HG02981 (cell line): Measurements from ENCODE around the gene AGTRAP.
A peak's percentile ranks its signal among the peaks of the same experiment; 100 is the strongest.

Experiments used
- ATAC-seq: cut with Tn5 transposase; IDR thresholded peaks from one replicate; pipeline ENCODE4 v1.9.1; 2021; ENCODE audit warnings: mild to moderate bottlenecking, moderate library complexity; ENCODE audit not compliant: unreplicated experiment

The AGTRAP gene, protein sequence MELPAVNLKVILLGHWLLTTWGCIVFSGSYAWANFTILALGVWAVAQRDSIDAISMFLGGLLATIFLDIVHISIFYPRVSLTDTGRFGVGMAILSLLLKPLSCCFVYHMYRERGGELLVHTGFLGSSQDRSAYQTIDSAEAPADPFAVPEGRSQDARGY

DNA sequence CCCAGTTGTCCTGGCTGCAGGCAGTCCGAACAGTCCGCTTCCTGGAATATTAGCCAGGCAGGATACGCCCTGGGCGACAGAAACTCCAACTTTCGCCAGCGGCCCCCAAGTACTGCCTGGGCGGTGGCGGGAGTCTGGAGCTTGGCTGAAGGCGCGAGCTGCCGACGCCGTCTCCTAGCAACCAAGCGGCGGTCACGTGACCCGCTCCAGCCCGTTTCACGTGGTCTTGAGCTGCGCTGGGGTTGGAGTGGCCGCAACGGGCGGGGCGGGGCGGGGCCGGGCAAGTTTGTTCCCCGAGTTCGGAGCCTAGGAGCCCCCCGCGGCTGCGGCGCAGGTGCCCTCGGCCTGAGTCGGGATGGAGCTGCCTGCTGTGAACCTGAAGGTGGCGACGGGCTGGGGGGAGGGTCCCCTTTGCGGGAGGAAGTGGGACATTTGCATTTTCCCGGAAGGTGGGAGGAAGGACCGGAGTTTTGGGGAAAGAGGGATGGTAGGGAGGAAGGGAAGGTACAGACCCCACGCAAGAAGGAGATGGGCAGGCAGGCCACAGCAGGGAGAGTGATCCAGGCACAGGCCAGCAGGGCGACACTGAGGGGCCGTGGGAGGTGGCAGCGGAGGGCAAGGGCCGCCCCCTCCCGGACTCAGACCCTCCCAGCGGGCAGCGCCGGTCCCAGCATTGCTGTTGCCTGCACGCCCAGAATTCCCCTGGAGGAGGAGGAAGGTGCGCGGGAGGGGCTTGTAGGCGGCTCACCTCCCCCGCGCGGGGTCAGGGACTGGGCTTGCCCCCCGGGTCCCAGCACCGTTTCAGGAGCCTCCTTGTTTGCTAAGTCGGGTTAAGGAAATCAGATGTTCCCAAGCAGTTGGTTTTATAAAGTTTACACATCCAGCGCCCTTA is at the start of gene AGTRAP:
TSS of gene AGTRAP (plus strand) at position 283 of the 892 bp plus-strand sequence. CDS start at position 356, 73 bp downstream.
- ATAC-seq, result peak; percentile 59

- no peak for ATAC-seq
Measured at GRCh38 chr1:11688506-11688905, 47.4 kb upstream of the AGTRAP start.

- no peak for ATAC-seq
Measured at GRCh38 chr1:11690397-11691301, 45.3 kb upstream of the AGTRAP start.

GRCh38 chr1:11691302-11691914 is 44.5 kb upstream of the AGTRAP start, which contains the start of gene DRAXIN:
Gene DRAXIN (plus strand): TSS chr1:11691710. CDS start chr1:11706259, 14,549 bp downstream.
- no peak for ATAC-seq

DNA sequence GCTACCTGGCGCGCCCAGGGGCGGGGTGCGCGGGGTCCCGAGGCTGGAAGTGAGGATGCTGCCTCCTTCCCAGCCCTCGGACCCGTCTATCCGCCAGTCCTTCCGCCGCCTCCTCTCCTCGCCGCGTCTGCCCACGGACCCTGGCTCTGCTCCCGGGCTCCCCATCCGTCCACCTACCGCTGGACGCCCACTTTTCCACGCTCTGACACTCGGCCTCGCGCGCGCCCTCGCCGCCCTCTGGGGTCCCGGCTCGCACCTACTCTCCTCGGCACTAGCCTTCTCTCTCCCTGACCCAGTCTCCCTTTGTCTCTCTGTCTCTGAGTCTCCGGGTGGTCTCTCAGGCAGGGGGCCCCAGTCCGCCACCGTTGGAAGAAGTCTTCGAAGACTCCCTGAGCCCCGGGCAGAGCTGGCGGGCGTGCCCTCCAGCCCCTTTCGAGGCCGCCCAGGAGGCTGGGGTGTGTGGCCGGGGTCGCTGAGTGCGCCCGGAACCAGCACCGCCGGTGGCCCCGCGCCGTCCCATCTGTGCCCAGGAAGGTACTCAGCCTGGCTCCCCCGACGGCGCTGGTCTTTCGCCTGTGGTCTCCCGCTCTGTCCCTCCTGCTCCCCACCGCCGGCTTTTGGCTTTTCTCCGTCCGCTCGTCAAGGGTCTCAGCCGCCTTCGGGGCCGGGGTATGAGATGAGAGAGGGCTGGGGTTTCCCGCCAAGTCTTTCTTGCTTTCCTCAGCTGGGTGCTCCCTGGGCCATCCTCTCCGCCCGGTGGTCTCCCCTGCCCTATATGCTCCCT is 43.8 kb upstream of the AGTRAP start:
- no peak for ATAC-seq

GRCh38 chr1:11693024-11693590 is 42.8 kb upstream of the AGTRAP start:
- no peak for ATAC-seq

GRCh38 chr1:11693917-11694316 is 42.0 kb upstream of the AGTRAP start:
- ATAC-seq, result no peak

DNA sequence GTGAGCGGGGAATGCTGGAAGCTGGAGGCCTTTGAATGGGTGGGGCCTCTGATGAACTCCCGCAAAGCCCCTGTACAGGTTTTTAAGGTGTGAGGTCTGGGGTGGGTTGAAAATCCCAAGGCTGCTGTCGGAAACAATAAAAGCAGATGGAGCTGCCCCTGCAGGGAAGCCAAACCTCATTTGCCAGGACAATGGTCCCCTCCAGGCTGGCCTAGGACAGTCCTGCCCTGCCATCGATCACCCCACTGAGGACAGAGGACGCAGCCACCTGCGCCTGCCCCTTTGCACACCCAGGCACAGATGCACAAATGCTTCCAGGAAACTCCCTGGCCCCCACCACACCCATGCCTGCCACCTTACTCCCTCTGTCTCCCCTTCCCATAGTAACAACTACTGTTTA is 40.1 kb upstream of the AGTRAP start:
- no peak for ATAC-seq

- no peak for ATAC-seq
Measured at GRCh38 chr1:11697188-11697892, 38.6 kb upstream of the AGTRAP start.

DNA sequence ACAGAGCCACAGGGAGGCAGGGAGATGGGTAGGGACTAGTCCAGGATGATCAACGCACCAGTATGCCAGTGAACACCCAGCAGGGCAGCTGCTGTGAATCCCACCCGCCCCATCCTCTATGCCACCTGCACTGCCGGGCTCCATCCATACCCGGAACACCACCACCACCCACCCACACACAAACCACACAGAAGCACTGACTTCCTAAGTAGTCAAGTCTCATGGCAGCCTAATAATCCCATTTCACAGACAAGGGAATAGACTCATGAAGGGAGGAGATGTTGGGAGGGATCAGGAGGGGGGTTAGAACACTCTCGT is 38.1 kb upstream of the AGTRAP start:
- no peak for ATAC-seq

- ATAC-seq, result no peak
Measured at GRCh38 chr1:11700601-11701467, 35.1 kb upstream of the AGTRAP start.

GRCh38 chr1:11701551-11701961 is 34.4 kb upstream of the AGTRAP start:
- ATAC-seq, result no peak

DNA sequence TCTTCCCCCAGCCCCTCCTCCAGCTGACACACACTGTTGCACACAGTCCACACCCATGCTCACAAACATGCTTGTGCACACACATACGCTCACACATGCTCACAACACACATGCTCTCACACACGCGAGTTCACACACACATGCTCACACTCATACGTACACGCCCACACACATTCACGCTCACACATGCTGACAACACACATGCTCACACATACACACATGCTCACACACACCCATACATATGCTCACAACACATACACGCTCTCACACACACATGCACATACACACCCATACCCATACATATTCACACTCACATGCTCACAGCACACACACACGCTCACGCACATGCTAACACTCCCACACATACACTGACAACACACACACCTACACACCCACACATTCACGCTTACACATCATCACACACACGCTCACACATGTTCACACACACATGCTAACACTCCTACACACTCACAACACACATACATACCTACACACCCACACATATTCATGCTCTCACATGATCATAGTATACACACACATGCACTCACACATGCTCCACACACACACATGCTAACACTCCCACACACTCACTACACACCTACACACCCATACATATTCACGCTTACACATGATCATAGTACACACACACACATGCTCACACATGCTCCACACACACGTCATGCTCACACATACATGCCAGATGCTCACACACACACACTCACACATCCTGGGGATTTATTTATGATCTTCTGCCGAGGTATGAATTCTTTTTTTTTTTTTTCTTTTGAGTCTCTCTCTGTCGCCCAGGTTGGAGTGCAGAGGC is 33.7 kb upstream of the AGTRAP start:
- no peak for ATAC-seq

DNA sequence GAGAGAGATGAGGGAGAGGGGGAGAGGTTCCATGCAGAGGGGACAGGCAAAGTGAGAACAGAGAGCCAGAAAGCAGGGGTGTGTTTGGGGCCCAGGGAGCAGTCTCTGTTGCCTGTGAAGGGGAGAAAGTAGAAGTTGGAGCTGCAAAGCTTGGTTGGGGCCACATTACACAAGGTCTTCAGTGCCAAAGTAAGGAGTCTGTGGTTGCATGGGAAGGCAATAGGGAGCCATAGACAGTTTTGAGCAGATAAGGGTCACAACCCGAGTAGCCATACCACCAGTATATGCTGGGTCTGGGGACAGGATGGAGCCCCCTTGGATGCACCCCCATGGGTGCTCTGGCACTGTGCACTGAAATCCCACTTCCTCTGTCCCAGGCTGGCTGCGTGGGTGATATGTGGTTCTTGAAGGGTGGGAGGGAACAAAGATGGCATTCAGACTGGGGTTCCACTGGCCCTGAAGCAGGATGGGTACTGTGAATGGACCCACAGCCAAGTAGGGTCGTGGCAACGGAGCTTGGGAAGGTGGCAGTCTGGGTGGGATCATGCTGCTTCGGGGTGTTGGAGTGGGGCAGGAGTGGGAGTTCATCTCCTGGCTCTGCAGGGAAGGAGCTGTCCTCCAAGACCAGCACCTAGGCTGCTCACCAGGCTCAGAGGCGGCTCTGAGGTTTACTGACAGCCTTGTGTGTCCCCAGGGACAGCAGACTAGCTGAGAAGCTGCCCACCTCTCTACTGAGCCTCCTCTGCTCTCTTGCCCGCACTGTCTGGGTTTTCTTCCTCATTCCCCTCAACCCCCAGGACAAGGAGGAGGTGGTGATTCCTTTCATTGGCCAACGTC is 32.4 kb upstream of the AGTRAP start:
- no peak for ATAC-seq

DNA sequence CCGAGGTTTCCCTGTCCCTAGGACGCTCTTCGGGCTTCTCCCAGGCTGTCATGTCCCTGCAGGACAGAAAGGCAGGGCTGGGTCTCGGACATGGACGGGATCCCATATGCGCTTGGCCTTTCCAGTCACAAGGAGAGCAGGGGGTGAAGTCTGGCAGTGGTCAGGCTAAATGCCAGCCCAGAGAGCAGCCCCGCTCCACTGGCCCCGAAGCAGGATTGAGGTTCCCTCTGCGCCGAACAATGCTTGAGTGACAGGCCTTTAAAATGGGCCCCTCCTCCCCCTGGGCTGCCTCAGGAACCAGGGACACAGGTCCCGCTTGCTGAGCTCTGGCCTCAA is 31.8 kb upstream of the AGTRAP start:
- ATAC-seq, result no peak

DNA sequence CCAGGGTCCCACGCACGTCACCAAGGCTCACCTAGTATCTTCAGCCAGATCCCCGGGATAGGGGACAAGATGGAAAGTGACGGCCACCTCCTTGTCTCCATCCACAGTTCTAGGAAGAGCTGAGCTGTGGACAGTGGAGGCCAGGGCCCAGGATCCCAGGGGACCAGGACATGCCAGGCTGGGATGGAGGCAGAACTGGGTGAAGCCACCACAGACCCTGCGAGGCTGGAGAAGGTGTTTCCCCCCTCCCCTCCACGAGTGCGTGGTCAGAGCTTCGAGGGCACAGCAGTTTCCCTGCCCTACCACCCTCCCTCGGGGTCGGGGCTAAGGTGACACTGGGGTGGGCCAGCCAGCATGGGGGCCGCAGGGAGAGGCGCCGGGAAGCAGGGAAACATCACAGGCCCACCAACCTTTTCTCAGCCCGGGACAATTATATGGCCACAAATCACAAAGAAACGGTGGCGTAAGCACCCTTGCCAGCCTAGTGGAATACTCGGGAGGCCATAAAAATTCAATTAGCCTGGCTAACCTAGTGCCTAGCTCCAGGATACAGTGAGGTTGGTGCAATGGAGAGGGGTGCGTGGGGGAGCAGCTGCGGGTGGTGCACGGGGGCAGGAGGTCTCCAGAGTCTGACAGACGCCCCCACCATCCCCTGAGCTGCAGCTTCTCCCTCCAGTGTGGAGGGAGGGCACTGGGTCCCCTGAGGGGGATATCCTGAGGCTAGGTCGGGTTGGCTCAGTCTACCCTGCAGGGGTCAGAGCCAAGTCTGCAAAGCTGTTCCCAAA is 31.1 kb upstream of the AGTRAP start:
- ATAC-seq, result no peak
